ENCODE data around the gene COL4A2. TPM values are rescaled to one million over a fixed set of nuclear protein-coding genes. Genes with fewer than 3 reads are reported as not detected.

COL4A2 gene
- total RNA-seq, 1 experiment from 2014 or later, result 1.6 TPM

DNA sequence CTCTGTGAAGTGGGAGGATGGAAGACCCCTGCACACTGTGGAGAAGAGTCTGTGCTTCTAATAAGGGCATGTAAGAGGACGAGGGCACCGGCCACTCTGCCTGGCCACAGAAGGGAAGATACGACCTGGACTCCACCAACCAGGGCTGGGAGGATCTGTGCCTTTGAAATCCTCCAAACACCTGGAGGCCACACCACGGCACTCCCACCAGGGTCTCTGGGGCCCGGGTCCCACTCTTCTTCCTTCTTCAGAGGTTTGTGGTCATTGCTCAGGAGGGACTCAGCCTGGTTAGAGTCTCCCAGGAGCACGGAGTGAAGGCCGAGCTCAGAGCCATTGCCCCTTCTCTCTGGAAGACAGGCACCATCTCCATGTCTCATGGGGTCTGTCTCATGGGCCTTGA is 212.4 kb downstream of the COL4A2 start:
- ChIA-PET RAD21 (ENCODE audit: low non-redundant PET in 1 of 2, low total read pairs in 2 of 2, uncharacterized antibody in 2 of 2, unreplicated experiment in 2 of 2) (no interaction called here), CTCF (no interaction called here), POLR2A (no interaction called here)
- no peak for DNase-seq (ENCODE audit: low read depth, low spot score)
- Histone ChIP-seq H3K9ac (ENCODE audit: low read length) (no peak overlapping the region), H3K4me3 (replicated peaks in 1 of 2; ENCODE audit: low read depth in 1 of 2, low read length in 2 of 2) (no peak overlapping the region), H3K27ac (ENCODE audit: low read depth, low read length) (no peak overlapping the region), H3K79me2 (ENCODE audit: insufficient read depth, low read length) (no peaks in the 10 kb centered on the region), H2AFZ (ENCODE audit: low read depth, low read length, poor library complexity, severe bottlenecking) (no peak overlapping the region), H3K4me2 (ENCODE audit: low read length) (no peak overlapping the region), H3K9me3 (ENCODE audit: control insufficient read depth in 1 of 2, insufficient read depth in 1 of 2, low read depth in 1 of 2, low read length in 2 of 2) (no peaks in the 10 kb centered on the region), H4K20me1 (ENCODE audit: insufficient read depth) (no peaks in the 10 kb centered on the region), H3K27me3 (ENCODE audit: insufficient read depth, low read length) (no peaks in the 10 kb centered on the region), H3K36me3 (ENCODE audit: control insufficient read depth in 1 of 2, insufficient read depth in 2 of 2, low read length in 2 of 2) (no peaks in the 10 kb centered on the region), H3K9me2 (ENCODE audit: insufficient read depth) (no peaks in the 10 kb centered on the region), H3K4me1 (ENCODE audit: control insufficient read depth in 1 of 2, insufficient read depth in 2 of 2, low read length in 2 of 2) (peaks cover 8 to 14% of the 10 kb centered on the region in 2 experiments; a peak in 3 of 4 replicates)
- no peak for TF ChIP-seq CEBPB (IDR thresholded peaks at IDR 0.05; ENCODE audit: low read depth)
- no peak for TF ChIP-seq ZNF274 (IDR thresholded peaks at IDR 0.05; ENCODE audit: low read depth, low read length)
- TF ChIP-seq SIN3A (IDR thresholded peaks at IDR 0.05; ENCODE audit: low read depth), result no peak
- TF ChIP-seq, protein P1, sequence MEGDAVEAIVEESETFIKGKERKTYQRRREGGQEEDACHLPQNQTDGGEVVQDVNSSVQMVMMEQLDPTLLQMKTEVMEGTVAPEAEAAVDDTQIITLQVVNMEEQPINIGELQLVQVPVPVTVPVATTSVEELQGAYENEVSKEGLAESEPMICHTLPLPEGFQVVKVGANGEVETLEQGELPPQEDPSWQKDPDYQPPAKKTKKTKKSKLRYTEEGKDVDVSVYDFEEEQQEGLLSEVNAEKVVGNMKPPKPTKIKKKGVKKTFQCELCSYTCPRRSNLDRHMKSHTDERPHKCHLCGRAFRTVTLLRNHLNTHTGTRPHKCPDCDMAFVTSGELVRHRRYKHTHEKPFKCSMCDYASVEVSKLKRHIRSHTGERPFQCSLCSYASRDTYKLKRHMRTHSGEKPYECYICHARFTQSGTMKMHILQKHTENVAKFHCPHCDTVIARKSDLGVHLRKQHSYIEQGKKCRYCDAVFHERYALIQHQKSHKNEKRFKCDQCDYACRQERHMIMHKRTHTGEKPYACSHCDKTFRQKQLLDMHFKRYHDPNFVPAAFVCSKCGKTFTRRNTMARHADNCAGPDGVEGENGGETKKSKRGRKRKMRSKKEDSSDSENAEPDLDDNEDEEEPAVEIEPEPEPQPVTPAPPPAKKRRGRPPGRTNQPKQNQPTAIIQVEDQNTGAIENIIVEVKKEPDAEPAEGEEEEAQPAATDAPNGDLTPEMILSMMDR (IDR thresholded peaks at IDR 0.05 in 2 of 3, conservative IDR thresholded peaks at IDR 0.05 in 1 of 3; ENCODE audit: borderline replicate concordance in 1 of 3, insufficient read depth in 1 of 3, low read depth in 2 of 3, low read length in 2 of 3), result no peak
- no peak for TF ChIP-seq POLR2A (IDR thresholded peaks at IDR 0.05; ENCODE audit: borderline replicate concordance, extremely low read depth, insufficient read depth, insufficient read length)
- BruUV-seq (replicated peaks), result no TSS peak
- intact Hi-C loops (cut with micrococcal nuclease), result no loop called here
- ATAC-seq, result no peak

DNA sequence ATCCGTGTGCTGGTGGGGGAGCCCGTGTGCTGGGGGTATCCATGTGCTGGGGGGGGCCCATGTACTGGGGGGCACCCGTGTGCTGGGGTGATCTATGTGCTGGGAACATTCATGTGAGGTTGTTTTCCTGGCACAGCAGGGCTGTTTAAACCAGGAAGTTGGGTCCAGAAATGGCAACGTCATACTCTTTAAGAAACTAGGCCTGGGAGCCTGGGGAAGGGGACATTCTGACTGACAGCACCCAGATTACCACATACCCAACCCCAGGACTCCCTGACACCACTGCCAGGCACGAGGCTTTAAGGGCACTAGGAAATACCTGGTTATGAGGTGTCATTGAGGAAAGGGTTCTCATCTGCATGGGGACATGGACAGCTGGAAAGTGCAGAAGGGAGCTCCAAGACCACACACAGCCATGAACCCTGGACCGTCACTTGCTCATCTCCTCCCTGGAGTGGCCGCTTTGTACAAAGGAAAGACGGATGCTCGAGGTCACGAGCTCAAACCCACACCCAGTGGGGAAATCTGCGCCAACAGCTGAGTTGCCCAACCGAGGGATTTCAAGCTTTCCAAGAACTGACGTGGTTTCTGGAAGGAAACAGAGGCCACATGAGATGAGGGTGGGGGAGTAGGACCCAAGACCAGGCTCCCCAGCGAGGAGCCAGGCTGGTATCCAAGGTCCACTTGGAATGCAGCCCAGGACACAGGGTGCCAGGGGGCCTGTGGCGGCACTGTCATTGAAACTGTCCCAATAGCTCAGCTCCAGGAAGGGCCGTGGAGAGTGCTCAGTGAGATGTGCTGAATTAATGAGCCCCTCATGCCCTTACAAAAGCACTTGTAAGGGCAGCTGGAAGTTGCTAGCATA is 213.6 kb downstream of the COL4A2 start:
- Histone ChIP-seq H3K27me3 (ENCODE audit: insufficient read depth, low read length) (no peaks in the 10 kb centered on the region), H3K79me2 (ENCODE audit: insufficient read depth, low read length) (no peaks in the 10 kb centered on the region), H3K4me2 (ENCODE audit: low read length) (no peak overlapping the region), H3K4me3 (replicated peaks in 1 of 2; ENCODE audit: low read depth in 1 of 2, low read length in 2 of 2) (no peak overlapping the region), H4K20me1 (ENCODE audit: insufficient read depth) (no peaks in the 10 kb centered on the region), H3K9ac (ENCODE audit: low read length) (no peak overlapping the region), H3K36me3 (ENCODE audit: control insufficient read depth in 1 of 2, insufficient read depth in 2 of 2, low read length in 2 of 2) (no peaks in the 10 kb centered on the region), H3K9me3 (ENCODE audit: control insufficient read depth in 1 of 2, insufficient read depth in 1 of 2, low read depth in 1 of 2, low read length in 2 of 2) (no peaks in the 10 kb centered on the region), H3K4me1 (ENCODE audit: control insufficient read depth in 1 of 2, insufficient read depth in 2 of 2, low read length in 2 of 2) (peaks cover 19 to 26% of the 10 kb centered on the region in 2 experiments), H3K27ac (ENCODE audit: low read depth, low read length) (no peak overlapping the region), H2AFZ (ENCODE audit: low read depth, low read length, poor library complexity, severe bottlenecking) (no peak overlapping the region), H3K9me2 (ENCODE audit: insufficient read depth) (no peaks in the 10 kb centered on the region)
- ChIA-PET RAD21 (ENCODE audit: low non-redundant PET in 1 of 2, low total read pairs in 2 of 2, uncharacterized antibody in 2 of 2, unreplicated experiment in 2 of 2) (no interaction called here), CTCF (interaction anchor here (0.8 kb wide), 1 partner anchor 65 kb away, joined by 3 read pairs; no protein-coding TSS in a partner anchor), POLR2A (no interaction called here)
- ATAC-seq, result no peak
- no TSS peak for BruUV-seq (replicated peaks)
- intact Hi-C loops (cut with micrococcal nuclease), result no loop called here
- TF ChIP-seq FOSL1 (IDR thresholded peaks at IDR 0.05; ENCODE audit: low read depth) (no peak), JUND (IDR thresholded peaks at IDR 0.05) (no peak), EZH2phosphoT487 (IDR thresholded peaks at IDR 0.05; ENCODE audit: borderline replicate concordance) (no peak), SIN3A (IDR thresholded peaks at IDR 0.05; ENCODE audit: low read depth) (no peak), POLR2AphosphoS5 (IDR thresholded peaks at IDR 0.05; ENCODE audit: low read depth, low read length) (no peak), ZNF274 (IDR thresholded peaks at IDR 0.05; ENCODE audit: low read depth, low read length) (no peak), POLR2A (IDR thresholded peaks at IDR 0.05; ENCODE audit: borderline replicate concordance, extremely low read depth, insufficient read depth, insufficient read length) (no peak)
- no peak for DNase-seq (ENCODE audit: low read depth, low spot score)
